ENCODE data around the gene IFNAR2. TPM values are rescaled to one million over a fixed set of nuclear protein-coding genes. Genes with fewer than 3 reads are reported as not detected.

Gene IFNAR2
- total RNA-seq, 4 donors from 2014 or later, result 5.3 to 14.6 (median 10.4) TPM

- H3K9me3 ChIP-seq, result peaks cover 0 to 4% (median 0%) of the 10 kb centered on the region in 4 donors
- H3K36me3 ChIP-seq, result peaks cover 10 to 46% (median 25%) of the 10 kb centered on the region in 4 donors
- DNase-seq (ENCODE audit: extremely low spot score), result no peak
- H3K4me3 ChIP-seq, result no peak overlapping the region
- H3K27ac ChIP-seq (replicated peaks in 1 of 4), result no peak overlapping the region
- peaks cover 10 to 24% (median 21%) of the 10 kb centered on the region in 4 donors for H3K4me1 ChIP-seq
- TF ChIP-seq CTCF (IDR thresholded peaks at IDR 0.05), result no peak
- intact Hi-C loops (cut with DNase I), result no loop called here
- WGBS, result 96% methylated on average over 11 of the region's 11 CpGs
- no peaks in the 10 kb centered on the region for H3K27me3 ChIP-seq
Observed at GRCh38 chr21:33262921-33263320, 33.2 kb downstream of the IFNAR2 start.

DNA sequence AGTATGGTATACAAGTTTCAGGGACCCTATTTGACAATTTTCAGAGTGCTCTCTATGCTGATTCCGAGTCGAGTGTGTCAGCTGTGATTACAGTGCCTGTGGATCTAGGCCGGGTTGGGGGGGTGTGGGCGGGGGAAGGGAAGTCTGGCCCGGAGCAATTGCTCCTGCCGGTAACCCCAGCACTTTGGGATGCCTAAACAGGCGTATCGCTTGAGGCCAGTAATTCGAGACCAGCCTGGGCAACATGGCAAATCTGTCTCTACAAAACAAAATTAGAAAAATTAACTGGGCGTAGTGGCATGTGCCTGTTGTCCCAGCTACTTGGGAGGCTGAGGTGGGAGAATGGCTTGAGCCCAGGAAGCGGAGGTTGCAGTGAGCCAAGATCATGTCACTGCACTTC is 34.8 kb downstream of the IFNAR2 start:
- peaks cover 10 to 24% (median 23%) of the 10 kb centered on the region in 4 donors for H3K4me1 ChIP-seq
- H3K4me3 ChIP-seq, result no peak overlapping the region
- no peaks in the 10 kb centered on the region for H3K27me3 ChIP-seq
- no peak for TF ChIP-seq CTCF (IDR thresholded peaks at IDR 0.05)
- TF ChIP-seq POLR2A (IDR thresholded peaks at IDR 0.05; ENCODE audit: low read depth), result no peak
- TF ChIP-seq POLR2AphosphoS5 (IDR thresholded peaks at IDR 0.05), result no peak
- no peak for TF ChIP-seq EP300 (IDR thresholded peaks at IDR 0.05)
- no peak for DNase-seq (ENCODE audit: extremely low spot score)
- WGBS, result 86% methylated on average over 11 of the region's 11 CpGs
- no peak overlapping the region for H3K27ac ChIP-seq (replicated peaks in 1 of 4)
- no peaks in the 10 kb centered on the region for H3K9me3 ChIP-seq
- intact Hi-C loops (cut with DNase I), result no loop called here
- H3K36me3 ChIP-seq, result peaks cover 3 to 36% (median 25%) of the 10 kb centered on the region in 4 donors

- Histone ChIP-seq H3K4me3 (peak overlapping the region; percentile 80 to 89 (median 84)), H3K4me1 (peaks cover 10 to 24% (median 23%) of the 10 kb centered on the region in 4 donors), H3K36me3 (peaks cover 3 to 47% (median 30%) of the 10 kb centered on the region in 4 donors), H3K9me3 (no peaks in the 10 kb centered on the region), H3K27ac (replicated peaks in 1 of 4) (peak overlapping the region; percentile 82 to 91 (median 86)), H3K27me3 (no peaks in the 10 kb centered on the region)
- intact Hi-C loops (cut with DNase I), result loop anchor here (5.0 kb wide), 2 partner anchors 38 to 63 kb away; partner anchors contain the start of gene IFNAR2
- no peak for DNase-seq (ENCODE audit: extremely low spot score)
- TF ChIP-seq EP300 (IDR thresholded peaks at IDR 0.05) (peak; percentile 34), CTCF (IDR thresholded peaks at IDR 0.05) (no peak), POLR2AphosphoS5 (IDR thresholded peaks at IDR 0.05) (no peak), POLR2A (IDR thresholded peaks at IDR 0.05; ENCODE audit: low read depth) (no peak)
- WGBS, result 30% methylated on average over 12 of the region's 12 CpGs
Observed at GRCh38 chr21:33265664-33266049, 35.9 kb downstream of the IFNAR2 start.

- Histone ChIP-seq H3K4me1 (peaks cover 10 to 24% (median 23%) of the 10 kb centered on the region in 4 donors), H3K36me3 (peaks cover 3 to 53% (median 35%) of the 10 kb centered on the region in 4 donors), H3K9me3 (no peaks in the 10 kb centered on the region), H3K4me3 (peak within 1 kb of the TSS; percentile 80 to 89 (median 84)), H3K27me3 (no peaks in the 10 kb centered on the region), H3K27ac (replicated peaks in 1 of 4) (peak within 1 kb of the TSS; percentile 82 to 91 (median 86))
- intact Hi-C loops (cut with DNase I), result loop anchor here (5.0 kb wide), 2 partner anchors 39 to 64 kb away; partner anchors contain the start of gene IFNAR2
- peak; percentile 94 for DNase-seq (ENCODE audit: extremely low spot score)
- TF ChIP-seq POLR2AphosphoS5 (IDR thresholded peaks at IDR 0.05), result peak in 1 of 2 donors; percentile 72
- TF ChIP-seq CTCF (IDR thresholded peaks at IDR 0.05), result no peak
- peak; percentile 20 for TF ChIP-seq POLR2A (IDR thresholded peaks at IDR 0.05; ENCODE audit: low read depth)
- TF ChIP-seq EP300 (IDR thresholded peaks at IDR 0.05), result peak; percentile 10
- 10% methylated on average over 6 of the region's 60 CpGs for WGBS
Observed at GRCh38 chr21:33266050-33266788, 36.5 kb downstream of the IFNAR2 start, which contains the start of gene IL10RB. Gene IL10RB (plus strand): TSS chr21:33266367. CDS start chr21:33266466, 99 bp downstream.
